IPS-NIHi7 (cell line): Measurements from ENCODE around the gene BOK.

ENCODE experiments used
- DNase-seq: peaks from one replicate; pipeline ENCODE4 v3.0.0; 2012; ENCODE audit warnings: mixed read lengths; ENCODE audit errors: extremely low spot score

The BOK gene

DNA sequence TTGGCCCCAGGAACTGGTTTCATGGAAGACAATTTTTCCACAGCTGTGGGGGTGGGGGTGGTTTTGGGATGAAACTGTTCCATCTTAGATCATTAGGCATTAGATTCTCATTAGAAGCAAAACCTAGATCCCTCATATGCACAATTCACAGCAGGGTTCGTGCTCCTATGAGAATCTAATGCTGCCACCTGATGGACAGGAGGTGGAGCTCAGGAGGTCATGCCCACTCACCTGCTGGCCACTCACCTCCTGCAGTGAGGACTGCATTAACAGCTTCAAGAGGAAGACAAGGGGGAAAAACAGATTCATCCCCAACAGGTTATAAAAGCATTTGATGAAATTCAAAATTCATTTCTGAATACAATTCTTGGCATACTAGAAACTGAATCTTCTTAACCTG, 39.9 kb downstream of the BOK start:
- DNase-seq: no peak

- no peak for DNase-seq
These were observed 41.1 kb downstream of the BOK start for GRCh38 chr2:241599615-241600014.

DNA sequence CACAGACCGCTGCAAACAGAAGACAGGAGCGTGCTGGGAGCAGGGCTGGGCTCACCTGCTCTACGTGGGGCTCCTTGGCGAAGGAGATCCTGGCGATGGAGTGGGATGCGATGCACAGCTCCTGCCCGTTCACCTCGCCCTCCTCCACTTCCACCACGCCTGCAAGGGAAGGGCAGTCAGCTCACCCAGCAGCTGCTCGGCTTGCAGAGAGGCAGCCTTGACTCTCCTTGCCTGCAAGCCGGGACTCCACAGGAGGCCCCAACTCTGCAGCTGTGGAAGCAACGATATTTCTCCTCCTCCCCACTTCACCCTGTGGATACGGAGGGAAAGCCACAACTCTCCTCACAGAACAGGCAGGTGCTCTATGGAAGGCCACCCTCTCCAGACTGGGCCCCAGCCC, 43.3 kb downstream of the BOK start:
- DNase-seq: no peak

GRCh38 chr2:241602720-241603119, 44.2 kb downstream of the BOK start:
- no peak for DNase-seq

- DNase-seq: no peak
These were observed 45.1 kb downstream of the BOK start for GRCh38 chr2:241603686-241604085.

GRCh38 chr2:241606186-241606585, 47.6 kb downstream of the BOK start:
- no peak for DNase-seq

GRCh38 chr2:241607162-241607885, 48.8 kb downstream of the BOK start:
- DNase-seq: no peak

DNA sequence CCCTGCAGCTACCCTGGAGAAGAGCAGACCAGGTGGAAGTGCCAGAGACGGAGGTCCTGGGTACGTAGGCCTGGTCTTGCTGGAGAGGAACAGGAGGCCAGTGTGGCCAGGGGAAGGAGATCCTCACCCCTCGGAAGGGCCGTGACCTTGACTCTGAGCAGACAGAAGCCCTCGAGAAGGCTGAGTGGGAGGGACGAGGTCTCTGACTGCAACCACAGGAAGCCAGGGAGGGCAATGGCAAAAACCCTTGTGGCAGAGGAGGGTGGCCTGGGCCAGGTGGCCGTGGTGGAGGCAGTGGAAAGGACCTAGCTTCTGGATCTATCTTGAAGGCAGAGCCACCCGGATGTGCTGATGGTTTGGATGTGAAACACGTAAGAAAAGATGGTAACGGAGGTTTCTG, 50.3 kb downstream of the BOK start:
- DNase-seq: no peak

DNA sequence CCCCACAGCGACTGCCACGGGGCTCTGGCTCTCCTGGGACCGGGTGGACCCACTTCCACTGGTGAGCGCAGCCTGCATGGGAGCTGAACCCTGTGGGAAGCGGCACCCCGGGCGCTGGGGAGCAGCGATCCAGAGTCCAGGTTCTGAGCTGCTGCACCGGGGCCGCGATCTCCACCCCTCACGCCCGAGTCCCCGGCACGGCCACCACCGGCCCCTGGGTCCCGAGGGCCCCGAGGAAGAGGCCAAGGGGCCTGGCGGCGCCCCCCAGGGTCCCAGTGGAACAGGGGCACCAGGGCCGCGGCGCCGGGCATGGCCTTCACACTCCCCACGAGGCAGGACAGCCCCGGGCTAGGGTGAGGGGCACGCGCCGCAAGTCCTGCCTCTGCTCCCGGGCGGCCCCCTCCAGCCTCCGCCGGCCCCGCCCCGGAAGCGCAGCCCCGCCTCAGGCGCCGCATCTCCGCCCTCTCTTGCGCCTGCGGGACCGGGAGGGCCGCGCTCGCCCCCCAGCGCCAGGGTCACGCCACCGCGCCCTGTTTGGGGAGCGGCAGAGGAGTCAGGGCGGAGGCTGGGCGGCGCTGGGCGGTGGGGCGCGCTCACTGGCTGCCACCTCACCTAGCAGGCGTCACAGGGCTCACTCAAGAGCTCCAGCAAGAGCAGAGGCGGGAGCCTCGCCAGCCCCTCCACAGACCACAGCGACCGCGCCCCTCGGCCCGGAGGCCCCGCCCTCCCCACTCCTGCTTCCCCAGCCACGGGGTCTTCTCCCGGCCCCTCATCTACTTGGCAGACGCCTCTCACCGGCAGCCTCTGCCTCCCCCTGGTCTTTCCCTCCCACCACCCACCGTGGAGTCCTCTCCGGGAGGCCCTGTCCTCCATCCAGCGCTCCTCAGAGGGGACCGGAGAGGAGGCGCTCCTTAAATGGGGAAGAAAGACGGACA, 51.6 kb downstream of the BOK start:
- DNase-seq: peak; percentile 97

GRCh38 chr2:241611062-241611461, 52.5 kb downstream of the BOK start:
- no peak for DNase-seq

DNA sequence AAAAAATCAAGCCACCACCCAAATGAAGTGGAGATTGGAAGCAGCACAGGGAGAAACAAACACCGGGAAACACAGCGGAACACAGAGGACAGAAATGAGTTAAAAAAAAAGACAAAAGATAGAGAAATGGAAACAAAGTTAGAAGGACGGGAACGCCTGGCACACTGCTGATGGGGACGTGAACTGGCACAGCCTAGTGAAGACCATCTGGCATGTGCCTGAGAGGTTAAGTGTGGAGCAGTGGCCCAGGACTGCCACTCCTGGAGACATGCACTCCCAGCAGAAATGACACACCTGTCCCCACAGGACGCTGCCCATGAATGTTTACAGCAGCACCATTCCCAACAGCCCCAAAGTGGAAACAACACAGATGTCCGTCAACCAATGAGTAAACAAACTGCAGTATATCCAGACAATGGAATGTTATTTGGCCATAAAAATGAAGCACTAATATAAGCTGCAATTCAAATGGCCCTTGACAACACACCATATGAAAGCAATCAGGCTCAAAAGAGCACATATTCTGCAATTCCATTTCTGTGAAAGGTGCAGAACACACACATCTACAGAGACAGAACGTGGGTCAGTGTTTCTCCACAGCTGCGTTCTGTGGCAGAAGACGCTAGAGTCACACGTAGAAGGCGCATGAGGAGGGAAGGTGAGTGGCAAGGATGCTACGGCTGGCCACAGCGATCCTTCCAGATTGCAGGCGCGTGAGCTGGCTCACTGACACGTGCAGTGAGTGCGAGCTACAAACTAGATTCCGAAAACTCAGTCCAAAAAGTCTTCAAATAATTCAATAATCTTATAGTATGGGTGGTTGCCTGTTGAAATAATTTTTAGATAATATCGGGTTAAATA, 53.8 kb downstream of the BOK start:
- no peak for DNase-seq

GRCh38 chr2:241613017-241613780, 54.7 kb downstream of the BOK start:
- DNase-seq: no peak

DNA sequence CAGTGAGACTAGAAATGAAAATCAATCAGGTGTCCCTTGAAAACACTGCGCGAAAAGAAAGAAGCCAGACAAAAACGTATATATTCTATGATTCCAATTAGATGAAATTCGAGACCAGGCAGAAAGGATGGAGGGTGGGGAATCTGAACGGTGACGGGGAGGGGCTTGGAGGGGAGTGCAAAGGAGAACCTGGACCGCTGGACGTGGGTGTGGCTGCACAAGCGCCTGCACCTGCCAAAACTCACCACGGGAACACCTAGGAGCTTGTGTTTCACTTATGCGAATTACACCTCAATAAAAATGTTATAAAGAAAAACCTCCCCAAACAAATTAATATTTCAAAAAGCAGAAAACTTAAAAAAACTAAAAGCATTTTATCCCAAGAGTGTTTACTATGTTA, 56.5 kb downstream of the BOK start:
- no peak for DNase-seq

DNA sequence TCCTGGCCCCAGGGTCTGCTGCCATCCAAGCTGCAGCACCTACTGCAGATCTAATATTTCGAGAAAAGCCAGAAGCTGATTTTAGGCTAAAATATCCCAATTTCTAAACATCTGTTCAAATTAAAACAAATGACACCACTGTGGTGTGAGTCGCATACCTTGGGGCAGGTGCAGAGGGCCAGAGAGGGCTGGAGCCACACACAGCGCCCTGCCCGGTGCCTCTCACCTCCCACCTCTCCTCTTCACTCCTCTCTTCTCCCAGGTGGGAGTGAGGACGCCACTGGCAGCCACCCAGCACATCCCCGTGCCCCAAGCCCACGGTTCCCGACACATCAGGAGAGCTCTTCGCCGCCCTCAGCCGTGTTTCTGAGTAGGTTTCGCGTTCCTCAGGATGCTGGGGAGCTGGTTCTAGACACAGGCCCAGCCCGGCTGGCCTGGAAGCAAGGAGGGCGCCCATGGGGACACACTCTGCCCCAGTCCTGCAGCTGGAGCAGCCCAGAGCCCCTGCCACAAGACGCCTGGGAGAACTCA, 57.0 kb downstream of the BOK start:
- no peak for DNase-seq

GRCh38 chr2:241616168-241617125, 57.9 kb downstream of the BOK start:
- DNase-seq: no peak

DNA sequence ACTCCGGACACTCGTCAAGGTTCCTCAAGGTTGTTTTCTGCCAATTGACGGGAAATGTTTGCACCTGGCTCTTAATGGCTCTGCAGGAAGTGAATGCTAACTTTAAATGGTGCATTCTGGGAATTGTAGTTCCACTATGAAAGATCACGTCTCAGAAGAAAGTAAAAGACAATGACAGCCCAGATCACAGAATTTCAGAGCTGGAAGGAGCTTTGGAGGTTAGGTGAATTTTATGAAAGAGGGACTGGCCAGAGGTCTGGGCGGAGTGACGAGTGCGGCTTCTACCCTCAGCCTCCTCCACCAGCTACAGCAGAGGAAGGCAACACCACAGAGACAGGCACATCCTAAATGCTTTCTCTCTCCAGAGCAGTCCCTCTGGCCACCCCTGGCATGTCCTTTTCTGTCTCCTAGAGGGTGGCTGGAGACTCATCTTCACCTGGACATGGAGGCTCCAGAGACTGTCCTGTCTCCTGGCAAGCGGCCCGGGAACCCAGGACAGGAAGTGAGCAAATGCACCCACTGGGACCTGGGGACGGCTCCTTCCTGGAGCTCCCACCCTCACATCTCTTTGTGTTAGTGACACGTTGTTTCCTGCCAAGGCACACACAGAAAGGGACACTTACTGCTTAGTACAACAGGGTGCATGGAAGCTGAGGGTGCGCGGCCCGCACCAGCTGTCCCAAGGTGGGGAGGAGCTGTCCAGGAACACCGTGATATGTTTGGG, 59.0 kb downstream of the BOK start:
- no peak for DNase-seq

DNA sequence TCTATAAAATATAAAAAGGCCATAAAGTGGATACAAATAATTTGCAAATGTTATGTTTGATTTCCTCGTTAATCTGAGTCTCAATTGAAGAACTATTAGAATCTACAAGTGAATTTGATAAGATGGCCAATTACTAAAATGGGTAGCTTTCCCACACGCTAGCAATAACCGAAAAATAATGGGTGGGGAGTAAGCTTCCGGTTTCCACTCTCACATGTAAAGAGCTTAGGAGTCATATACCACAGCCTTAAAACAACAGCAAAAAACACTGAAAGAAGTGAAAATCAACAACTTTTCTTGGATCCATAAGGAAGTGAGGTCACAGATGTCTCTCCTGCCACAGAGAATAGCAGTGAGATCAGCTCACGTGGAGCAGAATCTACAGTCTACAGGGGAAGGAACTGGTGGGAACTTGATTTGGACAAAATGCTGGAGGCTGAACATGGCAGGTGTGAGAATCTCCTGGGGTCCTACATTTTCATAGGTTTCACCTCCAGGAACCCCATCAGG, 59.8 kb downstream of the BOK start:
- no peak for DNase-seq

GRCh38 chr2:241618829-241619228, 60.3 kb downstream of the BOK start:
- DNase-seq: no peak
